ENCODE measurements around the gene OR1I1. TPM values are rescaled to one million over a fixed set of nuclear protein-coding genes. Genes with fewer than 3 reads are reported as not detected.

The OR1I1 gene
- polyA plus RNA-seq, 3 donors = not detected

DNA sequence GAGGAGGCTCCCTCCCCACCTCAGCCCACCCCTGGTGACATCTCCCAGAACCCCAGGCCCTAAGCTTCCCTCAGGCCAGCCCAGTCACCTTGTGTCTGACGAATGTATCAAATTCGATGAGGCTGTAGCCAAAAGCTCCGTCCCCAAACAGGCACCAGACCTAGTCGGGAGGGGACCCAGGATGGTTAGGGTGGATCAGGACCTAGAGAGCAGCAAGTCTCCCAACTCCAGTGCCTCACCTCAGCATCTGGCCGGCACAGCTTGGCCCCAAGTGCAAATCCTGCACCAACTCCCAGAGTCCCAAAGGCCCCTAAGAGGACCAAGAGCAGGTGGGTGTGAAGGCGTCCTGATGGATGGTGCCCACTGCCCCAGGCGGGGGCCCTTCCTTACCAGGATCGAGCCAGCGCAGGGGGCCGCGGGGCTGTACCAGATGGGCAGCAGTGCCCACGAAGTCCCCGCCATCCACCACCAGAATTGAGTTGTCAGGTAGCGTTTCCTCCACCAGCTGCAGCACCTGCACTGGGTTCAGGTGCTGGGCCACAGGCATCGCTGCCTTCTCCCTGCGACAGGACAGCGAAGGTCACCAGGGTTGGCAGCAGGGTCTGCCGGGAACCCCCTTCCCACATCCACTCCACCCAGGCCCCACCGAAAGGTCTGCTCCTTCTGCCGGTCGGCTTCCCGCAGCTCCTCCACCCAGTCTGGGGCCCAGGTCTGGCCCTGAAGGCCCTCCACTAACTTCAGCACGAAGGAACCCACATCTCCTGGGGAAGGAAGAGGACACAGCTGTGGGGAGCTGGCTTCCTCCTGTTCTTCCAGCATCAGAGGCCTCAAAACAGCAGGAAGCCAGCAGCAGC is 34.0 kb downstream of the OR1I1 start:
- Mint-ChIP-seq H3K9me3 (peaks cover 0 to 4% (median 2%) of the 10 kb centered on the region in 7 donors), H3K4me1 (no peaks in the 10 kb centered on the region), H3K27ac (peak overlapping the region in 1 of 7 donors; percentile 14), H3K27me3 (ENCODE audit: low read depth in 3 of 3) (peaks cover 0 to 1% (median 0%) of the 10 kb centered on the region in 3 donors), H3K4me3 (no peak overlapping the region), H3K36me3 (peaks cover 60 to 70% of the 10 kb centered on the region in 2 donors)
- intact Hi-C loops (cut with micrococcal nuclease) = no loop called here
- Histone ChIP-seq H2AFZ (ENCODE audit: insufficient read depth, low read depth, low read length, poor library complexity, severe bottlenecking) (no peak overlapping the region), H4K20me1 (ENCODE audit: insufficient read depth, low read length) (no peaks in the 10 kb centered on the region), H3K9ac (ENCODE audit: insufficient read depth, low read length, poor library complexity, severe bottlenecking) (no peak overlapping the region), H3K4me1 (ENCODE audit: control insufficient read depth in 1 of 2, insufficient read depth in 2 of 2, low read length in 2 of 2) (no peaks in the 10 kb centered on the region), H3K27ac (ENCODE audit: low read depth in 1 of 2, low read length in 2 of 2) (no peak overlapping the region), H3K27me3 (ENCODE audit: control insufficient read depth in 2 of 2, insufficient read depth in 2 of 2, low read length in 2 of 2) (no peaks in the 10 kb centered on the region), H3K4me2 (replicated peaks; ENCODE audit: extremely low read depth, low read length, poor library complexity, severe bottlenecking) (no peak overlapping the region), H3K4me3 (replicated peaks in 1 of 3; ENCODE audit: low read depth in 2 of 3, low read length in 3 of 3) (no peak overlapping the region), H3K36me3 (replicated peaks in 1 of 2; ENCODE audit: control insufficient read depth in 1 of 2, insufficient read depth in 2 of 2, low read length in 2 of 2) (peaks cover 59 to 71% of the 10 kb centered on the region in 2 donors), H3K79me2 (ENCODE audit: insufficient read depth, low read length) (no peaks in the 10 kb centered on the region), H3K9me3 (replicated peaks in 1 of 2; ENCODE audit: control insufficient read depth in 1 of 2, insufficient read depth in 1 of 2, low read length in 2 of 2) (no peaks in the 10 kb centered on the region)
- no peak for TF ChIP-seq CTCF (IDR thresholded peaks at IDR 0.05)
- 38% methylated on average over 11 of the region's 23 CpGs for WGBS (ENCODE audit: insufficient coverage)
- DNase-seq = no peak

- H3K36me3 Mint-ChIP-seq = peaks cover 67 to 78% of the 10 kb centered on the region in 2 donors
Observed at GRCh38 chr19:15116856-15117255, 34.8 kb downstream of the OR1I1 start.

More at GRCh38 chr19:15116856-15117255, 34.8 kb downstream of the OR1I1 start:
- WGBS (ENCODE audit: insufficient coverage) = 97% methylated on average over 5 of the region's 12 CpGs
- intact Hi-C loops (cut with micrococcal nuclease) = no loop called here
- Histone ChIP-seq H3K36me3 (replicated peaks in 1 of 2; ENCODE audit: control insufficient read depth in 1 of 2, insufficient read depth in 2 of 2, low read length in 2 of 2) (peaks cover 62 to 77% of the 10 kb centered on the region in 2 donors), H3K9me3 (replicated peaks in 1 of 2; ENCODE audit: control insufficient read depth in 1 of 2, insufficient read depth in 1 of 2, low read length in 2 of 2) (no peaks in the 10 kb centered on the region), H3K4me2 (replicated peaks; ENCODE audit: extremely low read depth, low read length, poor library complexity, severe bottlenecking) (no peak overlapping the region), H3K4me3 (replicated peaks in 1 of 3; ENCODE audit: low read depth in 2 of 3, low read length in 3 of 3) (no peak overlapping the region), H3K27ac (ENCODE audit: low read depth in 1 of 2, low read length in 2 of 2) (no peak overlapping the region), H3K27me3 (ENCODE audit: control insufficient read depth in 2 of 2, insufficient read depth in 2 of 2, low read length in 2 of 2) (no peaks in the 10 kb centered on the region), H3K9ac (ENCODE audit: insufficient read depth, low read length, poor library complexity, severe bottlenecking) (no peak overlapping the region), H3K4me1 (ENCODE audit: control insufficient read depth in 1 of 2, insufficient read depth in 2 of 2, low read length in 2 of 2) (no peaks in the 10 kb centered on the region), H2AFZ (ENCODE audit: insufficient read depth, low read depth, low read length, poor library complexity, severe bottlenecking) (no peak overlapping the region), H3K79me2 (ENCODE audit: insufficient read depth, low read length) (no peaks in the 10 kb centered on the region), H4K20me1 (ENCODE audit: insufficient read depth, low read length) (no peaks in the 10 kb centered on the region)
- Mint-ChIP-seq H3K27ac (peak overlapping the region in 3 of 7 donors; percentile 20 to 46 (median 33)), H3K9me3 (peaks cover 0 to 4% (median 2%) of the 10 kb centered on the region in 7 donors), H3K4me1 (no peaks in the 10 kb centered on the region), H3K27me3 (ENCODE audit: low read depth in 3 of 3) (no peaks in the 10 kb centered on the region), H3K4me3 (no peak overlapping the region)
- no peak for DNase-seq
- TF ChIP-seq CTCF (IDR thresholded peaks at IDR 0.05) = no peak

Measured in CD14-positive monocyte (primary cell).